ENCODE data around the gene TLE5.

TLE5 gene

GRCh38 chr19:3027292-3027691, 35.0 kb downstream of the TLE5 start:
- in situ Hi-C loops (cut with MboI; ENCODE audit: low pct_unique_long_range_greater_than_20kb, low sequenced_read_pairs, unreplicated experiment) = no loop called here
- no peak for DNase-seq (ENCODE audit: low spot score)
- TF ChIP-seq, protein P1, sequence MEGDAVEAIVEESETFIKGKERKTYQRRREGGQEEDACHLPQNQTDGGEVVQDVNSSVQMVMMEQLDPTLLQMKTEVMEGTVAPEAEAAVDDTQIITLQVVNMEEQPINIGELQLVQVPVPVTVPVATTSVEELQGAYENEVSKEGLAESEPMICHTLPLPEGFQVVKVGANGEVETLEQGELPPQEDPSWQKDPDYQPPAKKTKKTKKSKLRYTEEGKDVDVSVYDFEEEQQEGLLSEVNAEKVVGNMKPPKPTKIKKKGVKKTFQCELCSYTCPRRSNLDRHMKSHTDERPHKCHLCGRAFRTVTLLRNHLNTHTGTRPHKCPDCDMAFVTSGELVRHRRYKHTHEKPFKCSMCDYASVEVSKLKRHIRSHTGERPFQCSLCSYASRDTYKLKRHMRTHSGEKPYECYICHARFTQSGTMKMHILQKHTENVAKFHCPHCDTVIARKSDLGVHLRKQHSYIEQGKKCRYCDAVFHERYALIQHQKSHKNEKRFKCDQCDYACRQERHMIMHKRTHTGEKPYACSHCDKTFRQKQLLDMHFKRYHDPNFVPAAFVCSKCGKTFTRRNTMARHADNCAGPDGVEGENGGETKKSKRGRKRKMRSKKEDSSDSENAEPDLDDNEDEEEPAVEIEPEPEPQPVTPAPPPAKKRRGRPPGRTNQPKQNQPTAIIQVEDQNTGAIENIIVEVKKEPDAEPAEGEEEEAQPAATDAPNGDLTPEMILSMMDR (IDR thresholded peaks at IDR 0.05; ENCODE audit: extremely low read depth, insufficient read depth, missing control alignments) = no peak

GRCh38 chr19:3026768-3027167, 35.5 kb downstream of the TLE5 start:
- TF ChIP-seq, protein P1 (IDR thresholded peaks at IDR 0.05; ENCODE audit: extremely low read depth, insufficient read depth, missing control alignments) = no peak
- no peak for DNase-seq (ENCODE audit: low spot score)

GRCh38 chr19:3025549-3025886, 36.8 kb downstream of the TLE5 start:
- in situ Hi-C loops (cut with MboI; ENCODE audit: low pct_unique_long_range_greater_than_20kb, low sequenced_read_pairs, unreplicated experiment) = no loop called here
- DNase-seq (ENCODE audit: low spot score) = no peak
- TF ChIP-seq, protein P1 (IDR thresholded peaks at IDR 0.05; ENCODE audit: extremely low read depth, insufficient read depth, missing control alignments) = no peak

More at GRCh38 chr19:3026768-3027167, 35.5 kb downstream of the TLE5 start:
- in situ Hi-C loops (cut with MboI; ENCODE audit: low pct_unique_long_range_greater_than_20kb, low sequenced_read_pairs, unreplicated experiment) = no loop called here

DNA sequence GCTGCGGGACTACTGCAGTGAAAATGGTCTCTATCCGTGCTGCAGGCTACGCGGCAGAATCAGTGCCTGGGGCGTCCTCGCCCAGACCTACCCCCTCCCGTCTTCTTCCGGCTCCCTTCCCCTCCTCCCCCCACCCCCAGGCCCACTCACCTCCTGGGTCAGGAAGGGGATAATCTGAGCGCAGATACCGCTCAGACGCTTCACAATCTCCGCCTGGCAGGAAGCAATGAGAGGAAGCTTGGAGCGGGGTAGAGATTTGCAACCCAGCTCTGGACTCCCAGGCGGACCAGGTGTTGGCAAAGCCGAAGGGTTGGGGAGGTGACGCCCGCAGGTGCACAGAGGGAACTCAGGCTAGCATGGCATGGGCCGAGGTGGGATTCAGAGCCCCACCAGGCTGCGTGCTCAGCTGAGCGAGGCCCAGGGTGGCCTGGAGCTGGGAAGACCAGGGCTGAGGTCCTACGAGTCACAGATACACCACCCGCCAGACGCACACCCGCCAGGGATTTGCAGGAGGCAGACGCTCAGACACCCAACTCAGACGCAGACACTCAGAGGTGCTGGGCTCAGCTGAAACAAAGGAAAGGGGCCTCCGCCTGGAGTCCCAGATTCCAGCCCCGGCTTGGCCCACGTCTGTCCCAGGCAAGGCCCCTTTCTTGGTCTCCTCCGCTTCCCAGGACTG, 37.3 kb downstream of the TLE5 start:
- in situ Hi-C loops (cut with MboI; ENCODE audit: low pct_unique_long_range_greater_than_20kb, low sequenced_read_pairs, unreplicated experiment) = no loop called here
- no peak for DNase-seq (ENCODE audit: low spot score)
- TF ChIP-seq, protein P1 (IDR thresholded peaks at IDR 0.05; ENCODE audit: extremely low read depth, insufficient read depth, missing control alignments) = no peak

DNA sequence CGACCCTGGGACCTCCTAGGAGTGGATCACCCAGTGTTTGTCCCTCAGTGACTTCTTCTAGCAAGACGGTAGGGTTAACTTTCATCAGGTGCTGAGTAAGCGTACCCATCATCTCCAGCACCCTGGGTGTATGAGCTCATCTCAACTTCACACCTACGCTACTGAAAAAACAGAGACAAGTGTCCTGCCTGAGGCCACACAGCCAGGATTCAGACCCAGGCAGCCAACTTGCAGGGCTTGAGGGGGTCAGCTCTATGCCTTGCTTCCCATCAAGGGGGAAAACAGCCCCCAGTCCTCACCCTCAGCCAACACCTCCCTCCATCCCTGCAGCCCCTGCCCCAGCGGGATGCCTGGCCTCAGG, 37.8 kb downstream of the TLE5 start:
- in situ Hi-C loops (cut with MboI; ENCODE audit: low pct_unique_long_range_greater_than_20kb, low sequenced_read_pairs, unreplicated experiment) = no loop called here
- TF ChIP-seq, protein P1 (IDR thresholded peaks at IDR 0.05; ENCODE audit: extremely low read depth, insufficient read depth, missing control alignments) = no peak
- DNase-seq (ENCODE audit: low spot score) = no peak

DNA sequence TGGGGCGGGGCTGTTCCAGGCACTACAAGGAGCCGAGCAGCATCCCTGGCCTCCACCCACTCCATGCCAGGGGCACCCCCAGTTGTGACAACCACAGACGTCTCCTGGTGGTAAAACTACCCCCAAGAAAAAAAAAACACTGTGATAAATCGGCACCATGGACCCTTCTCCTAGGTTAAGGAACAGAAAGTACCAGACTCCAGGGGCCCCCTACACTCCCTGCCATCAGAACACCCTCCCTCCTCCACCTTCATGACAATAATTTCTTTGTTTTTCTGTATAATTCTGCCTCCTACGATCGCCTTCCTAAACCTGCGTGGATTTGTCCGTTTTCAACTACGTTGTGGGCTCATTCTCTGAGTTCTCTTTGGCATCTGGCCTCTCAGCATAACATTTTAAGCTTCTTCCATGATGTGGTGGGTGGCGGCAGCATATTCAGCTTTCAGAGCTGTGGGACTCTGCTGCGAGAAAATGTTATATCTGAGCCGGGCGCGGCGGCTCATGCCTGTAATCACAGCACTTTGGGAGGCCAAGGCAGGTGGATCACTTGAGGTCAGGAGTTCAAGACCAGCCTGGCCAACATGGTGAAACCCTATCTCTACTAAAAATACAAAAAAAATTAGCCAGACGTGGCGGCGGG, 41.9 kb downstream of the TLE5 start:
- in situ Hi-C loops (cut with MboI; ENCODE audit: low pct_unique_long_range_greater_than_20kb, low sequenced_read_pairs, unreplicated experiment) = no loop called here
- no peak for DNase-seq (ENCODE audit: low spot score)
- TF ChIP-seq, protein P1 (IDR thresholded peaks at IDR 0.05; ENCODE audit: extremely low read depth, insufficient read depth, missing control alignments) = no peak
